ENCODE results near the gene TNNI2. TPM values are rescaled to one million over a fixed set of nuclear protein-coding genes. Genes with fewer than 3 reads are reported as not detected.

TNNI2 gene
- total and polyA plus RNA-seq, 12 donors = 0.55 to 21.8 (median 2.4) TPM; not detected in 3

DNA sequence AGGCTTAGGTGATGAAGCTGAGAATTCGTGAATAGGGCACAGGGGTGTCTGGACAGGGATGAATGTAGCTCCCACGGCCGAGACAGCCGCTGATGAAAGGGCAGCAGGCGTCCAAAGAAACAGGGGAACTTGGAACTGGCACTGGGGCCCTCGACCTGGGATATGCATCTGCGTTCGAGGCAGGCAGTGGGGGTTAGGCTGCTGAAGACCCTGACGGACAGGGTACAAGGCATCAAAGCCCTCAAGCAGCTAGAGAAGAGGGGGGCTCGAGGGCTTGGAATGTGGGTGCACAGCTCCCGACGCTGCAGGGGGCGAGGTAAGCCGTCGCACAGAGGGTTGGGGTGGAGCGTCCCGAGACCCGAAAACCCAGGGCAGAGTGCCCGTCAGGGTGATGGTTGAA is 10.8 kb upstream of the TNNI2 start:
- Histone ChIP-seq H3K4me3 (no peak overlapping the region), H3K27ac (no peak overlapping the region), H3K9me3 (replicated peaks in 1 of 3) (no peaks in the 10 kb centered on the region), H3K36me3 (replicated peaks in 1 of 2) (no peaks in the 10 kb centered on the region), H3K27me3 (peaks cover 4% of the 10 kb centered on the region), H3K4me1 (replicated peaks in 1 of 2) (peaks cover 6 to 8% of the 10 kb centered on the region in 2 donors)
- TF ChIP-seq POLR2A (IDR thresholded peaks at IDR 0.05) (no peak), CTCF (IDR thresholded peaks at IDR 0.05) (no peak)
- DNase-seq = no peak
- 83 to 84% (median 84%) methylated on average over 18 to 19 of the region's 19 CpGs for WGBS, 4 donors
- intact Hi-C loops (cut with DNase I) = no loop called here

DNA sequence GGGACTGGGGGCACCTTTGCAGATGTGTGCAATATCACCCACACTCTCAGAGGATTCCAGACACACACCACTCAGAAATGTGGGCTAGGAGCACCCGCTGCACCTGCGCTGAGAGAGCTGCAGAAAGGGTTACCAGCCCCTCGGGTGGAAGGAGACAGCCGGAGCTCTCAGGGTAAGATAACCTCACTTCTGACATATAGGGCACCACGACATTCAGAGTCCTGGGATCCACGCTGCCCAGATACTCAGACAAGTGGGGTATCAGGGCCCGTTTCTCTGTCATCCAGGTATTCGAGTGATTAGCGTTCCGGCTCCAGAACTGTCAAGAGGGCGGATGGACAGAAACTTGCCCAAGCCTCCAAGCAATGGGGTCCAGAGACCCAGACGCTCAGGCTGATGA is 10.2 kb upstream of the TNNI2 start:
- H3K36me3 ChIP-seq (replicated peaks in 1 of 2) = no peaks in the 10 kb centered on the region
- DNase-seq = no peak
- H3K4me1 ChIP-seq (replicated peaks in 1 of 2) = peaks cover 6 to 8% of the 10 kb centered on the region in 2 donors
- H3K27ac ChIP-seq = no peak overlapping the region
- H3K4me3 ChIP-seq = no peak overlapping the region
- H3K27me3 ChIP-seq = peaks cover 4% of the 10 kb centered on the region
- 73 to 86% (median 85%) methylated on average over 9 to 12 of the region's 12 CpGs for WGBS, 4 donors
- intact Hi-C loops (cut with DNase I) = no loop called here
- TF ChIP-seq POLR2A (IDR thresholded peaks at IDR 0.05) (no peak), CTCF (IDR thresholded peaks at IDR 0.05) (no peak)
- no peaks in the 10 kb centered on the region for H3K9me3 ChIP-seq (replicated peaks in 1 of 3)

DNA sequence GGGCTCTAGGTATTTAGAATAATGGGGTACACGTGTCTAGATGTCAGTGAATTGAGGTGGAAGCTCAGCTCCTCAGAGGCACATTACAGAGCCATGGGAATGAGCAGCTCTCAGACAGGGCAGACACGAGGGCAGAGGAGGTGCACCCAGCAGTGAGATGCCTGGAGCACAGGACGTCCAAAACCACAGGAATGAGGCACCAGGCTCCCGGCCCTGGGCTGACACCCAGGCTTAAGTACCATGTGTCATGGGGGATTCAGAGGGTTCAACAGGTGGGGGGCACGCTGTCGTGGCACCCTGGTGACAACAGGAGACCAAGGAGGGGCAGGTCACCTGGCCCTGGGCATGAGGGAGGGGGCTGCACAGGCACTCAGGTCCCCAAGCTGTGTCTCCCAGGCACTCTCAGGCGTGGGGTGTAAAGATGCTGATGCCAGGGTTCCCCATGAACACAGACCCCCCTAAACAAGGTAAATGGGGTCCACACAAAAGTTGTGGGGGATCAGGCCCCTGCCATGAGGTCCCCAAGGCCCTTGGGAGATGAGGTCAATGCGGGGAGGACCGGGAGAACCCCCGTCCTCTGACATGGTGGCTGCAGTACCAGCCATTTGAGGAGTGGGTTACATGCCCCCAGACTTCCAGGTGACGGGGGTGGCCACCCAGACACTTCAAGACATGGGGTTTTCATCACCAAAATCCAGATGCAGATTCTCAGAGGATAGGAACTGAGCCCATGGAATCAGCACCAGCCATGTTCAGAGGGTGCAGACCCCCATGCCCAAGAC is 9.6 kb upstream of the TNNI2 start:
- Histone ChIP-seq H3K27ac (no peak overlapping the region), H3K4me1 (replicated peaks in 1 of 2) (peaks cover 6 to 8% of the 10 kb centered on the region in 2 donors), H3K4me3 (no peak overlapping the region), H3K27me3 (peaks cover 4% of the 10 kb centered on the region), H3K9me3 (replicated peaks in 1 of 3) (no peaks in the 10 kb centered on the region), H3K36me3 (replicated peaks in 1 of 2) (no peaks in the 10 kb centered on the region)
- 70 to 82% (median 74%) methylated on average over 5 to 11 of the region's 11 CpGs for WGBS, 4 donors
- TF ChIP-seq POLR2A (IDR thresholded peaks at IDR 0.05) (no peak), CTCF (IDR thresholded peaks at IDR 0.05) (no peak)
- peak in 1 of 7 donors; percentile 18 for DNase-seq
- intact Hi-C loops (cut with DNase I) = no loop called here

GRCh38 chr11:1830004-1830321 is 8.8 kb upstream of the TNNI2 start:
- Histone ChIP-seq H3K9me3 (replicated peaks in 1 of 3) (no peaks in the 10 kb centered on the region), H3K4me3 (no peak overlapping the region), H3K4me1 (replicated peaks in 1 of 2) (peaks cover 6 to 8% of the 10 kb centered on the region in 2 donors), H3K27me3 (peaks cover 4% of the 10 kb centered on the region), H3K36me3 (replicated peaks in 1 of 2) (no peaks in the 10 kb centered on the region), H3K27ac (no peak overlapping the region)
- TF ChIP-seq CTCF (IDR thresholded peaks at IDR 0.05) (no peak), POLR2A (IDR thresholded peaks at IDR 0.05) (no peak)
- WGBS, 4 donors = 56 to 72% (median 70%) methylated on average over 2 to 6 of the region's 6 CpGs
- intact Hi-C loops (cut with DNase I) = loop anchor here (5.0 kb wide), 2 partner anchors 78 to 178 kb away; partner anchors contain the start of gene IFITM10 (in 1 of the 2)
- no peak for DNase-seq
